ES-I3 (cell line): ENCODE results near the gene TUBB4A.
"Not testable (repeated sequence)": the region's sequence is repeated elsewhere in the genome, so short reads cannot be mapped to it uniquely, and the experiment has no call there.

Experiments
- H3K36me3 ChIP-seq: 2 replicates; pipeline ENCODE4 v1.6.1; 2013; ENCODE audit warnings: mild to moderate bottlenecking, low read length, control low read depth, moderate library complexity; ENCODE audit not compliant: insufficient read depth
- H3K4me1 ChIP-seq: 2 replicates; pipeline ENCODE4 v1.6.1; 2013; ENCODE audit warnings: mild to moderate bottlenecking, control low read depth, low read length; ENCODE audit not compliant: insufficient read depth
- H3K9ac ChIP-seq: 2 replicates; pipeline ENCODE4 v1.6.1; 2013; ENCODE audit warnings: low read depth, mild to moderate bottlenecking, low read length, moderate library complexity
- H3K9me3 ChIP-seq: 2 replicates; pipeline ENCODE4 v1.6.1; 2013; ENCODE audit warnings: mild to moderate bottlenecking, low read length, moderate library complexity; ENCODE audit not compliant: control insufficient read depth, insufficient read depth

Gene TUBB4A

GRCh38 chr19:6516018-6516658 is 14.0 kb upstream of the TUBB4A start:
- H3K9me3 ChIP-seq, result no peaks in the 10 kb centered on the region
- no peaks in the 10 kb centered on the region for H3K36me3 ChIP-seq
- H3K4me1 ChIP-seq, result peaks cover 11% of the 10 kb centered on the region; the same call in 1 of the 2 replicates
- peak overlapping the region; percentile 57; the same call in 1 of the 2 replicates for H3K9ac ChIP-seq

GRCh38 chr19:6514926-6515544 is 12.9 kb upstream of the TUBB4A start:
- Histone ChIP-seq H3K4me1 (peaks cover 11% of the 10 kb centered on the region; the same call in 1 of the 2 replicates), H3K9me3 (no peaks in the 10 kb centered on the region), H3K36me3 (no peaks in the 10 kb centered on the region), H3K9ac (no peak overlapping the region)

- Histone ChIP-seq H3K4me1 (peaks cover 11% of the 10 kb centered on the region; the same call in 1 of the 2 replicates), H3K9me3 (no peaks in the 10 kb centered on the region), H3K9ac (no peak overlapping the region), H3K36me3 (no peaks in the 10 kb centered on the region)
These were observed 12.0 kb upstream of the TUBB4A start for GRCh38 chr19:6514089-6514488.

- Histone ChIP-seq H3K9ac (no peak overlapping the region), H3K36me3 (no peaks in the 10 kb centered on the region), H3K9me3 (no peaks in the 10 kb centered on the region), H3K4me1 (no peaks in the 10 kb centered on the region)
These were observed 8.5 kb upstream of the TUBB4A start for GRCh38 chr19:6510618-6511017.

GRCh38 chr19:6509118-6509971 is 7.2 kb upstream of the TUBB4A start:
- Histone ChIP-seq H3K9me3 (no peaks in the 10 kb centered on the region), H3K36me3 (no peaks in the 10 kb centered on the region), H3K4me1 (no peaks in the 10 kb centered on the region), H3K9ac (no peak overlapping the region)

- not testable (repeated sequence) for H3K4me1 ChIP-seq
These were observed 6.1 kb upstream of the TUBB4A start for GRCh38 chr19:6508028-6508771.

GRCh38 chr19:6503407-6504201 is 1.5 kb upstream of the TUBB4A start:
- no peaks in the 10 kb centered on the region for H3K36me3 ChIP-seq
- no peaks in the 10 kb centered on the region for H3K9me3 ChIP-seq
- no peak overlapping the region for H3K9ac ChIP-seq
- H3K4me1 ChIP-seq, result no peaks in the 10 kb centered on the region

More at GRCh38 chr19:6508028-6508771, 6.1 kb upstream of the TUBB4A start:
- not testable (repeated sequence) for H3K36me3 ChIP-seq, H3K9me3 ChIP-seq, H3K9ac ChIP-seq

- H3K9ac ChIP-seq, result peak overlapping the region; percentile 60; the same call in 1 of the 2 replicates
- H3K36me3 ChIP-seq, result no peaks in the 10 kb centered on the region
- H3K9me3 ChIP-seq, result no peaks in the 10 kb centered on the region
- H3K4me1 ChIP-seq, result no peaks in the 10 kb centered on the region
These were observed 1.0 kb downstream of the TUBB4A start for GRCh38 chr19:6500837-6501739.

- Histone ChIP-seq H3K4me1 (no peaks in the 10 kb centered on the region), H3K9ac (no peak overlapping the region), H3K36me3 (no peaks in the 10 kb centered on the region), H3K9me3 (no peaks in the 10 kb centered on the region)
These were observed 2.9 kb downstream of the TUBB4A start for GRCh38 chr19:6499052-6499790.

- Histone ChIP-seq H3K36me3 (no peaks in the 10 kb centered on the region), H3K9me3 (no peaks in the 10 kb centered on the region), H3K4me1 (no peaks in the 10 kb centered on the region), H3K9ac (no peak overlapping the region)
These were observed 3.6 kb downstream of the TUBB4A start for GRCh38 chr19:6498294-6499036.

- H3K9me3 ChIP-seq, result no peaks in the 10 kb centered on the region
- H3K36me3 ChIP-seq, result no peaks in the 10 kb centered on the region
- no peak overlapping the region for H3K9ac ChIP-seq
- no peaks in the 10 kb centered on the region for H3K4me1 ChIP-seq
These were observed 6.2 kb downstream of the TUBB4A start for GRCh38 chr19:6495947-6496346.
